ENCODE results near the gene UNC5C. TPM values are rescaled to one million over a fixed set of nuclear protein-coding genes. Genes with fewer than 3 reads are reported as not detected.
A peak's percentile ranks its signal among the peaks of the same experiment; 100 is the strongest.

Gene UNC5C
- total and polyA plus RNA-seq, 4 experiments from 2014 or later, result not detected

- Histone ChIP-seq H3K4me1 (ENCODE audit: insufficient read depth, low read length) (no peaks in the 10 kb centered on the region), H3K4me3 (ENCODE audit: low read length in 2 of 2) (no peak overlapping the region), H3K36me3 (ENCODE audit: insufficient read depth, low read length) (no peaks in the 10 kb centered on the region), H3K9me3 (ENCODE audit: control insufficient read depth in 1 of 2, low read length in 2 of 2) (no peaks in the 10 kb centered on the region), H3K27me3 (ENCODE audit: insufficient read depth, low read length) (no peaks in the 10 kb centered on the region), H3K27ac (ENCODE audit: low read depth, low read length) (no peak overlapping the region)
- DNase-seq, result no peak
- intact Hi-C loops (cut with micrococcal nuclease), result no loop called here
- H3K27me3 Mint-ChIP-seq, result no peaks in the 10 kb centered on the region
- H3K36me3 Mint-ChIP-seq, result no peaks in the 10 kb centered on the region
- H3K4me3 Mint-ChIP-seq, result peak overlapping the region in 1 of 8 donors; percentile 8
- no peak overlapping the region for H3K27ac Mint-ChIP-seq
- ChIA-PET CTCF (ENCODE audit: partially characterized antibody) (no interaction called here), POLR2A (ENCODE audit: partially characterized antibody) (no interaction called here)
- H3K9me3 Mint-ChIP-seq, result peaks cover 0 to 2% (median 0%) of the 10 kb centered on the region in 8 donors
- no peaks in the 10 kb centered on the region for H3K4me1 Mint-ChIP-seq
Measured at GRCh38 chr4:95528388-95528948, 20.3 kb downstream of the UNC5C start.

- intact Hi-C loops (cut with micrococcal nuclease), result no loop called here
- Mint-ChIP-seq H3K9me3 (no peaks in the 10 kb centered on the region), H3K4me3 (no peak overlapping the region), H3K36me3 (no peaks in the 10 kb centered on the region), H3K27me3 (no peaks in the 10 kb centered on the region), H3K27ac (no peak overlapping the region), H3K4me1 (no peaks in the 10 kb centered on the region)
- H3K27ac ChIP-seq (ENCODE audit: low read depth, low read length), result no peak overlapping the region
- H3K27me3 ChIP-seq (ENCODE audit: insufficient read depth, low read length), result no peaks in the 10 kb centered on the region
- H3K4me3 ChIP-seq (ENCODE audit: low read length in 2 of 2), result no peak overlapping the region
- ChIA-PET CTCF (ENCODE audit: partially characterized antibody) (no interaction called here), POLR2A (ENCODE audit: partially characterized antibody) (no interaction called here)
- no peaks in the 10 kb centered on the region for H3K9me3 ChIP-seq (ENCODE audit: control insufficient read depth in 1 of 2, low read length in 2 of 2)
- DNase-seq, result no peak
- H3K4me1 ChIP-seq (ENCODE audit: insufficient read depth, low read length), result no peaks in the 10 kb centered on the region
- H3K36me3 ChIP-seq (ENCODE audit: insufficient read depth, low read length), result no peaks in the 10 kb centered on the region
Measured at GRCh38 chr4:95526075-95526474, 22.7 kb downstream of the UNC5C start.

- no peaks in the 10 kb centered on the region for H3K36me3 Mint-ChIP-seq
- ChIA-PET POLR2A (ENCODE audit: partially characterized antibody) (no interaction called here), CTCF (ENCODE audit: partially characterized antibody) (no interaction called here)
- H3K27me3 ChIP-seq (ENCODE audit: insufficient read depth, low read length), result no peaks in the 10 kb centered on the region
- no peak for DNase-seq
- H3K27ac ChIP-seq (ENCODE audit: low read depth, low read length), result no peak overlapping the region
- intact Hi-C loops (cut with micrococcal nuclease), result no loop called here
- H3K9me3 ChIP-seq (ENCODE audit: control insufficient read depth in 1 of 2, low read length in 2 of 2), result no peaks in the 10 kb centered on the region
- H3K9me3 Mint-ChIP-seq, result no peaks in the 10 kb centered on the region
- no peaks in the 10 kb centered on the region for H3K4me1 Mint-ChIP-seq
- no peaks in the 10 kb centered on the region for H3K4me1 ChIP-seq (ENCODE audit: insufficient read depth, low read length)
- no peak overlapping the region for H3K4me3 ChIP-seq (ENCODE audit: low read length in 2 of 2)
- H3K4me3 Mint-ChIP-seq, result no peak overlapping the region
- no peaks in the 10 kb centered on the region for H3K36me3 ChIP-seq (ENCODE audit: insufficient read depth, low read length)
- H3K27ac Mint-ChIP-seq, result no peak overlapping the region
- no peaks in the 10 kb centered on the region for H3K27me3 Mint-ChIP-seq
Measured at GRCh38 chr4:95524729-95525128, 24.0 kb downstream of the UNC5C start.

- Mint-ChIP-seq H3K9me3 (no peaks in the 10 kb centered on the region), H3K4me3 (no peak overlapping the region), H3K4me1 (no peaks in the 10 kb centered on the region), H3K27ac (no peak overlapping the region), H3K27me3 (no peaks in the 10 kb centered on the region), H3K36me3 (no peaks in the 10 kb centered on the region)
- ChIA-PET CTCF (ENCODE audit: partially characterized antibody) (no interaction called here), POLR2A (ENCODE audit: partially characterized antibody) (no interaction called here)
- intact Hi-C loops (cut with micrococcal nuclease), result no loop called here
- Histone ChIP-seq H3K36me3 (ENCODE audit: insufficient read depth, low read length) (no peaks in the 10 kb centered on the region), H3K9me3 (ENCODE audit: control insufficient read depth in 1 of 2, low read length in 2 of 2) (no peaks in the 10 kb centered on the region), H3K27me3 (ENCODE audit: insufficient read depth, low read length) (no peaks in the 10 kb centered on the region), H3K4me1 (ENCODE audit: insufficient read depth, low read length) (no peaks in the 10 kb centered on the region), H3K4me3 (ENCODE audit: low read length in 2 of 2) (no peak overlapping the region), H3K27ac (ENCODE audit: low read depth, low read length) (no peak overlapping the region)
- no peak for DNase-seq
Measured at GRCh38 chr4:95524184-95524583, 24.6 kb downstream of the UNC5C start.

- H3K4me3 Mint-ChIP-seq, result no peak overlapping the region
- intact Hi-C loops (cut with micrococcal nuclease), result no loop called here
- ChIA-PET POLR2A (ENCODE audit: partially characterized antibody) (no interaction called here), CTCF (ENCODE audit: partially characterized antibody) (no interaction called here)
- no peaks in the 10 kb centered on the region for H3K27me3 ChIP-seq (ENCODE audit: insufficient read depth, low read length)
- H3K36me3 Mint-ChIP-seq, result no peaks in the 10 kb centered on the region
- H3K4me1 ChIP-seq (ENCODE audit: insufficient read depth, low read length), result no peaks in the 10 kb centered on the region
- H3K4me3 ChIP-seq (ENCODE audit: low read length in 2 of 2), result no peak overlapping the region
- no peak overlapping the region for H3K27ac Mint-ChIP-seq
- H3K36me3 ChIP-seq (ENCODE audit: insufficient read depth, low read length), result no peaks in the 10 kb centered on the region
- no peaks in the 10 kb centered on the region for H3K9me3 ChIP-seq (ENCODE audit: control insufficient read depth in 1 of 2, low read length in 2 of 2)
- H3K9me3 Mint-ChIP-seq, result no peaks in the 10 kb centered on the region
- H3K4me1 Mint-ChIP-seq, result no peaks in the 10 kb centered on the region
- no peak overlapping the region for H3K27ac ChIP-seq (ENCODE audit: low read depth, low read length)
- no peaks in the 10 kb centered on the region for H3K27me3 Mint-ChIP-seq
- peak in 1 of 5 donors; percentile 37 for DNase-seq
Measured at GRCh38 chr4:95522682-95523530, 25.9 kb downstream of the UNC5C start.

- no peaks in the 10 kb centered on the region for H3K27me3 Mint-ChIP-seq
- no peak overlapping the region for H3K4me3 ChIP-seq (ENCODE audit: low read length in 2 of 2)
- CTCF ChIA-PET (ENCODE audit: partially characterized antibody), result no interaction called here
- H3K9me3 ChIP-seq (ENCODE audit: control insufficient read depth in 1 of 2, low read length in 2 of 2), result no peaks in the 10 kb centered on the region
- no peaks in the 10 kb centered on the region for H3K27me3 ChIP-seq (ENCODE audit: insufficient read depth, low read length)
- POLR2A ChIA-PET (ENCODE audit: partially characterized antibody), result no interaction called here
- H3K36me3 Mint-ChIP-seq, result no peaks in the 10 kb centered on the region
- H3K4me1 ChIP-seq (ENCODE audit: insufficient read depth, low read length), result no peaks in the 10 kb centered on the region
- no peaks in the 10 kb centered on the region for H3K36me3 ChIP-seq (ENCODE audit: insufficient read depth, low read length)
- H3K27ac Mint-ChIP-seq, result no peak overlapping the region
- peaks cover 0 to 2% (median 0%) of the 10 kb centered on the region in 8 donors for H3K9me3 Mint-ChIP-seq
- DNase-seq, result no peak
- H3K4me1 Mint-ChIP-seq, result no peaks in the 10 kb centered on the region
- intact Hi-C loops (cut with micrococcal nuclease), result loop anchor here (10.0 kb wide), 1 partner anchor 353 kb away; no protein-coding TSS in a partner anchor
- no peak overlapping the region for H3K4me3 Mint-ChIP-seq
- H3K27ac ChIP-seq (ENCODE audit: low read depth, low read length), result no peak overlapping the region
Measured at GRCh38 chr4:95517576-95518345, 31.0 kb downstream of the UNC5C start.

- no peak overlapping the region for H3K4me3 Mint-ChIP-seq
- H3K27me3 Mint-ChIP-seq, result no peaks in the 10 kb centered on the region
- H3K9me3 Mint-ChIP-seq, result peaks cover 0 to 2% (median 0%) of the 10 kb centered on the region in 8 donors
Measured at GRCh38 chr4:95516528-95517017, 32.2 kb downstream of the UNC5C start.

More at GRCh38 chr4:95516528-95517017, 32.2 kb downstream of the UNC5C start:
- Histone ChIP-seq H3K4me3 (ENCODE audit: low read length in 2 of 2) (no peak overlapping the region), H3K27me3 (ENCODE audit: insufficient read depth, low read length) (no peaks in the 10 kb centered on the region), H3K36me3 (ENCODE audit: insufficient read depth, low read length) (no peaks in the 10 kb centered on the region), H3K9me3 (ENCODE audit: control insufficient read depth in 1 of 2, low read length in 2 of 2) (no peaks in the 10 kb centered on the region), H3K4me1 (ENCODE audit: insufficient read depth, low read length) (no peaks in the 10 kb centered on the region), H3K27ac (ENCODE audit: low read depth, low read length) (no peak overlapping the region)
- ChIA-PET CTCF (ENCODE audit: partially characterized antibody) (no interaction called here), POLR2A (ENCODE audit: partially characterized antibody) (no interaction called here)
- intact Hi-C loops (cut with micrococcal nuclease), result loop anchor here (10.0 kb wide), 1 partner anchor 352 kb away; no protein-coding TSS in a partner anchor
- Mint-ChIP-seq H3K27ac (no peak overlapping the region), H3K36me3 (no peaks in the 10 kb centered on the region), H3K4me1 (no peaks in the 10 kb centered on the region)
- no peak for DNase-seq

Measured in CD4-positive, alpha-beta memory T cell (primary cell).